Calu3 (cell line): Measurements from ENCODE around the gene AKIRIN1. TPM values are rescaled to one million over a fixed set of nuclear protein-coding genes. Genes with fewer than 3 reads are reported as not detected.

Experiments
- BruUV-seq: library from RNA; stranded (reverse); fragments of 400-500 nt; replicated peaks from 2 replicates; lab custom pipeline; 2021; lab: Mats Ljungman, UMichigan
- CTCF ChIA-PET: fragments of 300-600 bp; sonication (Branson Sonifier 250); formaldehyde crosslinking; loops from one replicate; lab custom pipeline; 2022; ENCODE audit warnings: antibody characterized with exemption; lab: Charles Lee
- DNase-seq: peaks from one replicate; pipeline ENCODE4 v3.0.0; 2022
- H3K27ac Mint-ChIP-seq: one replicate; pipeline ENCODE4 v1.8.0; 2022; ENCODE audit warnings: mixed read lengths; ENCODE audit not compliant: unreplicated experiment
- H3K27me3 Mint-ChIP-seq: one replicate; pipeline ENCODE4 v1.8.0; 2022; ENCODE audit warnings: mixed read lengths; ENCODE audit not compliant: unreplicated experiment
- H3K36me3 Mint-ChIP-seq: one replicate; pipeline ENCODE4 v1.8.0; 2022; ENCODE audit warnings: mild to moderate bottlenecking, moderate library complexity, mixed read lengths; ENCODE audit not compliant: insufficient read depth, unreplicated experiment
- H3K4me1 Mint-ChIP-seq: one replicate; pipeline ENCODE4 v1.8.0; 2022; ENCODE audit warnings: mild to moderate bottlenecking, low read depth, mixed read lengths; ENCODE audit not compliant: unreplicated experiment
- H3K4me3 Mint-ChIP-seq: one replicate; pipeline ENCODE4 v1.8.0; 2022; ENCODE audit warnings: mild to moderate bottlenecking, low read depth, moderate library complexity, mixed read lengths; ENCODE audit not compliant: unreplicated experiment
- H3K9me3 Mint-ChIP-seq: one replicate; pipeline ENCODE4 v1.8.0; 2022; ENCODE audit warnings: low read depth, mixed read lengths; ENCODE audit not compliant: unreplicated experiment
- intact Hi-C: fragments of 100-400 bp; cut with micrococcal nuclease; formaldehyde crosslinking; loops from one replicate; pipeline ENCODE4 v1.10.0; 2022; ENCODE audit not compliant: unreplicated experiment
- total RNA-seq: library from RNA; stranded (reverse); gene quantifications from 2 replicates; pipeline ENCODE4 v1.2.3, GENCODE V29; 2022
- TF ChIP-seq, protein P1 (sequence below): fragments of 200-600 bp; IDR thresholded peaks from one replicate; pipeline ENCODE4 v1.8.0; 2022; ENCODE audit warnings: antibody characterized with exemption; ENCODE audit not compliant: unreplicated experiment

AKIRIN1 gene
- total RNA-seq, 1 experiment from 2014 or later, result 69.1 TPM

DNA sequence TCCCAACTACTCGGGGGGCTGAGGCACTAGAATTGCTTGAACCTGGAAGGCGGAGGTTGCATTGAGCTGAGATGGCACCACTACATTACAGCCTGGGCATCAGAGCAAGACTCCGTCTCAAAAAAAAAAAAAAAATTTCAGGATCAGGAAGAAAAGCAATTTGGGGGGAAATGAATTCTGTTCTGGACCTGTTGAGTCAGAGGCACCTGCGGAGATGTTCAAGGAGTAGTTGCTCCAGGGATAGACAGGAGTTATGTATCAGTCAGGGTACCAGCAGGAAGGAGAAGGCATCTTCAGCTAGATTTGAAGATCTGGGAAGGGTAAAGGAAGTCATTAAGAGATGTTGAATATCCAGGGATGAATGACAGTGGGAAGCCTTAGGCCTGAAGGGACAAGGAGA, 46.5 kb upstream of the AKIRIN1 start:
- H3K4me3 Mint-ChIP-seq, result no peak overlapping the region
- DNase-seq, result no peak
- no peaks in the 10 kb centered on the region for H3K9me3 Mint-ChIP-seq
- H3K36me3 Mint-ChIP-seq, result peaks cover 15% of the 10 kb centered on the region
- peaks cover 21% of the 10 kb centered on the region for H3K4me1 Mint-ChIP-seq
- no peak overlapping the region for H3K27ac Mint-ChIP-seq
- no TSS peak for BruUV-seq
- TF ChIP-seq, protein P1, sequence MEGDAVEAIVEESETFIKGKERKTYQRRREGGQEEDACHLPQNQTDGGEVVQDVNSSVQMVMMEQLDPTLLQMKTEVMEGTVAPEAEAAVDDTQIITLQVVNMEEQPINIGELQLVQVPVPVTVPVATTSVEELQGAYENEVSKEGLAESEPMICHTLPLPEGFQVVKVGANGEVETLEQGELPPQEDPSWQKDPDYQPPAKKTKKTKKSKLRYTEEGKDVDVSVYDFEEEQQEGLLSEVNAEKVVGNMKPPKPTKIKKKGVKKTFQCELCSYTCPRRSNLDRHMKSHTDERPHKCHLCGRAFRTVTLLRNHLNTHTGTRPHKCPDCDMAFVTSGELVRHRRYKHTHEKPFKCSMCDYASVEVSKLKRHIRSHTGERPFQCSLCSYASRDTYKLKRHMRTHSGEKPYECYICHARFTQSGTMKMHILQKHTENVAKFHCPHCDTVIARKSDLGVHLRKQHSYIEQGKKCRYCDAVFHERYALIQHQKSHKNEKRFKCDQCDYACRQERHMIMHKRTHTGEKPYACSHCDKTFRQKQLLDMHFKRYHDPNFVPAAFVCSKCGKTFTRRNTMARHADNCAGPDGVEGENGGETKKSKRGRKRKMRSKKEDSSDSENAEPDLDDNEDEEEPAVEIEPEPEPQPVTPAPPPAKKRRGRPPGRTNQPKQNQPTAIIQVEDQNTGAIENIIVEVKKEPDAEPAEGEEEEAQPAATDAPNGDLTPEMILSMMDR, result no peak
- CTCF ChIA-PET, result interaction anchor here (0.7 kb wide), 1 partner anchor 117 kb away, joined by 3 read pairs; no protein-coding TSS in a partner anchor
- no peaks in the 10 kb centered on the region for H3K27me3 Mint-ChIP-seq
- intact Hi-C loops, result loop anchor here (5.0 kb wide), 1 partner anchor 48 kb away; the partner anchor contains the start of gene AKIRIN1

DNA sequence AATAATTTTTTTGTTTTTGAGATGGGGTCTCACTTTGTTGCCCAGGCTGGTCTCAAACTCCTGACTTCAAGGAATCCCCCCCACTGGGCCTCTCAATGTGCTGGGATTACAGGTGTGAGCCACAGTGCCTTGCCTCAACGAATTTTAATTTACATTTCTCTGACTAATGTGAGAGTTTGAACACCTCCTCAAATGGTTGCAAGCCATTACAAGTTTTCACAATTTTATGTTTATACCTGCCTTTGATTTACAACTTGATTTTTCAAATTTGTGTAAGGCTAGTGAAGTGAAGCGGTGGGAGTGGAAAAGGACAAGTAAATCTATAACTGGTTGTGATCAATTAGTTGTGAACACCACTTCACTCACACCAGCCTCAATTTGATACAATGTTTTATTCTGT, 40.5 kb upstream of the AKIRIN1 start:
- CTCF ChIA-PET, result no interaction called here

DNA sequence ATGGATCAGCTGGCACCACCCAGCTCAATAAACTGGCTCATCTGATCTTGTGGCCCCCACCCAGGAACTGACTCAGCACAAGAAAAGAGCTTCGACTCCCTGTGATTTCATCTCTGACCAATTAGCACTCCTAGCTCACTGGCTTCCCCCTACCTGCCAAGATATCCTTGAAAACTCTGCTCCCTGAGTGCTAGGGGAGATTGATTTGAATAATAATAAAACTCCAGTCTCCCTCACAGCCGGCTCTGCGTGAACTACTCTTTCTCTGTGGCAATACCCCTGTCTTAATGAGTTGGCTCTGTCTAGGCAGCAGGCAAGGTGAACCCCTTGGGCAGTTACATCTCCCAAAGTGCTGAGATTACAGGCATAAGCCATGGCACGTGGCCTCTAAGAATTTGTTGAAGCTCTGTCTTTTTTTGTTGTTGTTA, 37.6 kb upstream of the AKIRIN1 start:
- TF ChIP-seq, protein P1, result no peak
- intact Hi-C loops, result no loop called here
- no peaks in the 10 kb centered on the region for H3K9me3 Mint-ChIP-seq
- no peak for DNase-seq
- CTCF ChIA-PET, result interaction anchor here (0.6 to 1.2 kb wide), 3 partner anchors 13 to 86 kb away, joined by 3 read pairs; no protein-coding TSS in a partner anchor
- H3K27me3 Mint-ChIP-seq, result no peaks in the 10 kb centered on the region
- H3K36me3 Mint-ChIP-seq, result peaks cover 4% of the 10 kb centered on the region
- peaks cover 21% of the 10 kb centered on the region for H3K4me1 Mint-ChIP-seq
- no peak overlapping the region for H3K27ac Mint-ChIP-seq
- no peak overlapping the region for H3K4me3 Mint-ChIP-seq
- no TSS peak for BruUV-seq

More for the DNA sequence above, 40.5 kb upstream of the AKIRIN1 start:
- Mint-ChIP-seq H3K36me3 (peaks cover 4% of the 10 kb centered on the region), H3K4me1 (peaks cover 21% of the 10 kb centered on the region), H3K4me3 (peak overlapping the region; percentile 37), H3K27me3 (no peaks in the 10 kb centered on the region), H3K27ac (no peak overlapping the region), H3K9me3 (no peaks in the 10 kb centered on the region)
- intact Hi-C loops, result no loop called here
- no TSS peak for BruUV-seq
- no peak for DNase-seq
- TF ChIP-seq, protein P1, result no peak

DNA sequence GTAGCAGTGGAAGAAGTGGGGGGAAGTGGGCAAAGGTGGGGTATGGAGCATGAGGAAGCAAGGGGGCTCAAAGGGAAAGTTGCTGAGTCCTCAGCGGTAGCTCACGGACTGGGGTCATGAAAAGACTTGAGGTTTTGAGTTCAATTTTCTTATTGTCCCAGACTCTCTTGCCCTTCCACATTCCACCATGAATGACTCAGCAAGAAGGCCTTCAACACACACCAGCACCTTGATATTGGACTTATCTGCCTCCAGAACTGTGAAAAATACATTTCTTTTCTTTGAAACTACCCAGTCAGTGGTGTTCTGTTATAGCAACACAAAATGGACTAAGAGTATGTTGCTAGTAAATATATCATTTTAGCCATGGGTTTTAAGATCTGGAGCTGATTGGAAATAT, 32.1 kb upstream of the AKIRIN1 start:
- CTCF ChIA-PET, result interaction anchor here (1.0 kb wide), 1 partner anchor 10 kb away, joined by 3 read pairs; no protein-coding TSS in a partner anchor
- H3K4me1 Mint-ChIP-seq, result peaks cover 30% of the 10 kb centered on the region
- TF ChIP-seq, protein P1, result no peak
- BruUV-seq, result no TSS peak
- peak; percentile 49 for DNase-seq
- no peaks in the 10 kb centered on the region for H3K27me3 Mint-ChIP-seq
- no peaks in the 10 kb centered on the region for H3K9me3 Mint-ChIP-seq
- H3K4me3 Mint-ChIP-seq, result peak overlapping the region; percentile 46
- intact Hi-C loops, result no loop called here
- no peaks in the 10 kb centered on the region for H3K36me3 Mint-ChIP-seq
- H3K27ac Mint-ChIP-seq, result peak overlapping the region; percentile 78
